Daoy (cell line): Measurements from ENCODE around the gene SNTG2. TPM values are rescaled to one million over a fixed set of nuclear protein-coding genes. Genes with fewer than 3 reads are reported as not detected.
"Not testable (repeated sequence)": the region's sequence is repeated elsewhere in the genome, so short reads cannot be mapped to it uniquely, and the experiment has no call there.

ENCODE experiments used
- DNase-seq: peaks from one replicate; pipeline ENCODE4 v3.0.0-alpha.2; 2015; ENCODE audit warnings: low read depth
- total RNA-seq: library from RNA; depleted of rRNA; stranded (reverse); fragments of >200 nt; shearing (Covaris generic); gene quantifications from 2 replicates; pipeline ENCODE4 v1.2.3, GENCODE V29; 2014; rRNA removed

SNTG2 gene
- not detected in 2 replicates for total RNA-seq

DNA sequence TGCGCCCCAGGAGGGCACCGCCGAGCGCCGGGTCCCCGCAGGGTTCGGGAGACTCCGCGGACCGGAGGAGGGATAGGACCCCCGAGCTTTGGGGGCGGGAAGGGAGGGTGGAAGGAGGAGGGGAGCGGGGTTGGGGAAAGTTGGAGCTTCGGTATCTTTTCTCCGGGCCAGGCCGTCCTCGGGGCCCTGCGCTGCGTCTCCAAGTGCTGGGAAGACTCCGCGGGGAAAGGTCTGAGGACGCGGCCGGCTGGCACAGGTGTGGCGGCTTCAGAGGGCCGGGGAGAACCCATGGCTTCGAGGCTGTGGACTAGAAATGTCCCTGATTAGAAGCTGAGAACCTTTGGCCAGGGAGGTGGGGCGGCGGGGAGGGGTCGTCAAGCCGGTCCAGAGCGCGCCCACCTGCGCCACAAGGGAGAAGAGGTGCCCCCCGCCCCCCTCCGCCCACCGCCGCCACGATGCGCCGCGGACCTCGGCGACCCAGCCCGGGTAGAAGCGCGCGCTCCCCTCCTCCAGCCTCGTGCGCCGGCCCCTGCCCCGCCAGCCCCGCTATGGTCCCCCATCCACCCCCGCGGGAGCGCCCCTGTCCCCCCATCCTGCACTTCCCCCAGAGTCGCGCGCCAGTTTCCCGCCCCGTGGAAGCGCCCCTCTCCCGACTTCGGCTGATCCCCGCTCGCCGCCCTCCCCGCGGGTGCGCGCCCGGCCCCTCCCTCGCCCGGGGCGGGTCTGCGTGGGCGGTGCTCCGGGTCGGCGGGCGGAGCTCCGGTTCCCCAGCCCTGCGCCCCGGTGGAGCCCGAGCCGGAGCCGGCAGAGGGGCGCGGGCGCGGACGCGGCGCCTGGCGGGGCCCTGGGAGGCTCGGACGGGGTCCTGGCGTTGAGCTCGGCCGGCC is at the start of gene SNTG2:
Gene SNTG2, plus strand, starts transcription at position 770 of the 887 bp plus-strand sequence. CDS start 148 bp downstream, outside the sequence.
- DNase-seq, result peak; percentile 67

DNA sequence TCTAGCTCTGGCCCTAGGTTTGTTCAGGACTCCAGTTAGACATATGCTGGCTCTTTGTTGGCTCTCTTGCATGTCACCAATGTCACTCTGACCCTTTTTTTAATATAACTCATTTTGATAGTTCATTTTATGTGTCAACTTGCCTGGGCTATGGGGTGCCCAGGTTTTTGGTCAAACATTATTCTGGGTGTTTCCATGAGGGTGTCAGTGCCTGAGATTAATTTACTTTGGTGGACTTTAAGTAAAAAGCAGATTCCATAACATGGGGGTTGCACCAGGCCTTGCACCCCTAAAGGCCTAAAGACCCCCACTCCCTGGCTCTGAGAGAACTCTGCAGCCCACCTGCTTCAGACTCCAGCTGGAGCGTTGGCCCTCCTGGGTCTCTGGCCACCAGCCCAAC is 48.1 kb upstream of the SNTG2 start:
- DNase-seq, result no peak

DNA sequence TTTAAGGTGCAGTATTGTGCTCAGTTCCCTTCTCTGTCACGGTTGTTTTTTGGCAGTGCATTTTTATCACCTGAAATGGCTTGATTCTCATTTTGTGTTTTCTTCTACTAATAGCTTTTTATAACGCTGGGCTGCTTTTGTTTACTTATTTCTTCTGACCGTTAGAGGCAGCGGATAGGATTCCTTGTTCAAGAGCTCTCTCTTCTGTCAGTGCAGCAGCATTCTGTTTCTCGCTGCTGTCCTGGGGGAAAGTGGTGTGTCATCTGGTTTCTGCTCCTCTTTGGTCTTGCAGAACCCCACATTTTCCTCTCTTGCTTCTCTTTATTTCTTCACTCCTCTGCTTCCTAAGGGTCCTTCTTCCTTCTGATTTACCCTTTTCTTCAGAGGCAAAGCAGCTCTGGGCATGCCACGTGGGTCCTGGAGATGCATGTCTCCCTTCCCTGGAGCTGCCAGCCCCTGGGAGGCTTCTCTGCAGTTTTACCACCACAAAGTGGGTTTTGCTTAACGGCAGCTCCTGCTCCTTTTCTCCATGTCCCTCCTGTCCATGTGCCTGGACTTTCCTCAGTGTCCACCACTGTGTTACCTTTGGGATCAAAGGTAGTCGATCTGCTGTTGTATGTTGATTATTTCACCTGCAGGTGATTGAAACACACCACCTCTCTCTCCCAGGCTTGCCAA is 47.3 kb upstream of the SNTG2 start:
- DNase-seq, result no peak

DNA sequence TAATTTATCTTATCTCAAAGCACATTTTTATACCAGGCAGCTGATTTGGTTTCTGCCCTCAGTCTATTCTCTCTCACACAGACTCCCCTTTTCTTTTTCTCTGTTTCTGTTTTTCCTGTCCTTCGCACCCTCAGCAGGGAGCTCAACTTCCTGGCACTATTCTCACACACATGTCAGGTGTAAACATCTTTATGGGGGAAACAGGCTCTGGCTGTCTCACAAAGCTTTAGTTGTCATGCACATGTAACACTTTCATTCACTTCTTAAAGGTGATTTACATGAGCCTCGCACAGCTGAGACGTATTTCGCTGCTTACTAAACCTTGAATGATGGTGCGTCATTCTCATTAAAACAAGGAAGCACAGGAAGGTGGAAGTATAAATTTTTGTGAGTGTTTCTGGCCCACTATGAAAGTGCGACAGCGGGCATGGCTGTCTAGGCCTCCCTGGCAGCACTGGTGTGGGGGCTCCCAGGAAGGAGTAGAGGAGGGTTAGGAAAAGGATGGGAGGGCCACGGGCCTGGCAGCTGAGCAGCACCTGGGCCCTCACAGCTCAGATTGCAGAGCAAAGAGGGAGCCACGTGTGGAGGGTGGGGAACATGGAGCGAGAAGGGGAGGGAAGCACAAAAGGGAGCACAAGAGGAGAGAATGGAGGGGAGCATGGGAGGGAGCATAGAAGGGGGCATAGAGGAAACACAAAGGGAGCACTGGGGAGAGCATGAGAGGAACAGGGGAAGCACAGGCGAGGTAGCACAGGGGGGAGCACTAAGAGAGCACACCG is 46.2 kb upstream of the SNTG2 start:
- DNase-seq, result no peak

DNA sequence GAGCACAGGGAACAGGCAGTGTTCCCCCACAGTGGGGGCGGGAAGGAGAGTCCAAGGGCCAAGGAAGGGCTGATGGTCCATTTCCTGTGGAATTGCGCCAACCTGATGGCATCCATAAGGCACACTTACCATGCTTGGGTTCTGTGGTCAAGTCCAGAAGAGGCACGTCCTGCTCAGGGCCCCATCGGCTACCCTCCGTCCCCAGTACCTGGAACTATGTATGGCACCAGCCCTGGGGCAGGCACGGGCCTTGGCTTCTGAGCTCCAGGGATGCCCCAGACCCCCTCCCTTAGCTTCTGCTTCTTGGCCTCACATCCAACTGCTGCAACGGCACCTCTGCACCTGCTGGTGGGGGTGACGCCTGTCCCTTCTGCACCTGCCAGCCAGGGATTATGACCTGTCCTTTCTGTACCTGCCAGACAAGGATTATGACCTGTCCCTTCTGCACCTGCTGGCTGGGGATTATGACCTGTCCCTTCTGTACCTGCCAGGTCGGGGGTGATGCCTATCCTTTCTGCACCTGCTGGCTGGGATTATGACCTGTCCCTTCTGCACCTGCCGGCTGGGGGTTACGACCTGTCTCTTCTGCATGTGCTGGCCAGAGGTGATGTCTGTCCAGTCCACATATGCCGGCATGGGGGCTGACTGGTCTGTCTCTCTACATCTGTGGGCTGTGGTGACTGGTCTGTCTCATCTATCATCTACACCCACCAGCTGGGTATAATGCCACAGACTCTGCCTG is 45.4 kb upstream of the SNTG2 start:
- DNase-seq, result no peak

DNA sequence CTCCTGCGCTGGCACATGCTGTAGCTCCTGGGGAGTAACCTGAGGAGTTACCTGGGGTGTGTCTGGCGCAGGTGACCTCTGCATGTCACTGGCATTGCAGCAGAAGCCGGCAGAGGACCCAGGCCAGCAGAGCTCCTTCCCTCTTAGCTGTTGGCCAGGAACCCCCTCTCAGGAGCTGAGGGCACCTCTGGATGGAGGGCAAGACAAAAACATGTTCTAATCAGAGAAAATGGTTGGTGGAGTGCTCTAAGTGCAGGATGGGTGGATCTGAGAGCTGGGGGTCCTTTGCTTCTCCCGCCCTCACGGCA is 44.9 kb upstream of the SNTG2 start:
- no peak for DNase-seq

DNA sequence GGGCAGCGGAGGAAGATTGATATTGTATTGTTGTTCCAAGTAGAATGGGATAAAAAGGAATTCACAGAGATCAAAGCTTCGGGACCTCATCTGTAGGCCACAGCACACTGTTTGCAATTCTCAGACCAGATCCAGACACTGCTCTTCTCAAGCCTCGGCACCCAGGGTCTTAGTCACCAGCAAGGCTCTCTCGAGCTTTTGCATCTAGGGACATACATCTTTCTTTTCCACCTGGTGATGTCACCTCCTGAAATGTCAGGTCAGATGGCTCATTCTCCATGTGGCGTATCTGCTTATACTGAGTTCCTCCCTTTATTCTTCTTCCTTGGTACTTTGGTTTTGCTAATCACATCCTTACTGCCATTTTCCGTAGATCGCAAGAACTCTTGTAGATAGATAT is 42.9 kb upstream of the SNTG2 start:
- DNase-seq, result no peak

DNA sequence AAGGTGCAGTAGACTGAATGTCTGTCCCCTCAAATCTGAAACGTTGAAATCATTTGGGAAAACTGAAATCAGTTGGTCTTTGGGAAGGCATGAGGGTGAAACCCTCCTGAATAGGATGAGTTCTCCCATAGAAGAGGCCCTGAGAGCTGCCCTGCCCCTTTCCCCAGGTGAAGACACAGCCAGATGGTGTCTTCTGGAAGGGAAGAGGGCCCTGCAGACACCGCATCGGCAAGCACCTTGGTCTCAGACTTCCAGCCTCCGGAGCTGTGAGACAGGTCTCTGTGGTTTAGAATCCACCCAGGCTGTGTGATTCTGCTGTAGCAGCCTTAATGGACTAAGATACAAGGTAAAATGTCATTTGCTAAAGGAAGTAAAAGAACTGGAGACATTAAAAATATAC is 42.1 kb upstream of the SNTG2 start:
- DNase-seq, result no peak

DNA sequence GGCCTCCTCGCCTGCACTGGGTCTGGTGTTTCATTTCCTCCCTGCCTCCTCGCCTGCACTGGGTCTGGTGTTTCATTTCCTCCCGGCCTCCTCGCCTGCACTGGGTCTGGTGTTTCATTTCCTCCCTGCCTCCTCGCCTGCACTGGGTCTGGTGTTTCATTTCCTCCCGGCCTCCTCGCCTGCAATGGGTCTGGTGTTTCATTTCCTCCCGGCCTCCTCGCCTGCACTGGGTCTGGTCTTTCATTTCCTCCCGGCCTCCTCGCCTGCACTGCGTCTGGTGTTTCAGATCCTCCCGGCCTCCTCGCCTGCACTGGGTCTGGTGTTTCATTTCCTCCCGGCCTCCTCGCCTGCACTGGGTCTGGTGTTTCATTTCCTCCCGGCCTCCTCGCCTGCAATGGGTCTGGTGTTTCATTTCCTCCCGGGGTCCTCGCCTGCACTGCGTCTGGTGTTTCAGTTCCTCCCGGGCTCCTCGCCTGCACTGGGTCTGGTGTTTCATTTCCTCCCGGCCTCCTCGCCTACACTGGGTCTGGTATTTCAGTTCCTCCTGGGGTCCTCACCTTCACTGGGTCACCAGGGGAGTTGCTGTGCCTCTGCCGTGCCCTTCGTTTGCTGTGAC is 40.8 kb upstream of the SNTG2 start:
- not testable (repeated sequence) for DNase-seq

DNA sequence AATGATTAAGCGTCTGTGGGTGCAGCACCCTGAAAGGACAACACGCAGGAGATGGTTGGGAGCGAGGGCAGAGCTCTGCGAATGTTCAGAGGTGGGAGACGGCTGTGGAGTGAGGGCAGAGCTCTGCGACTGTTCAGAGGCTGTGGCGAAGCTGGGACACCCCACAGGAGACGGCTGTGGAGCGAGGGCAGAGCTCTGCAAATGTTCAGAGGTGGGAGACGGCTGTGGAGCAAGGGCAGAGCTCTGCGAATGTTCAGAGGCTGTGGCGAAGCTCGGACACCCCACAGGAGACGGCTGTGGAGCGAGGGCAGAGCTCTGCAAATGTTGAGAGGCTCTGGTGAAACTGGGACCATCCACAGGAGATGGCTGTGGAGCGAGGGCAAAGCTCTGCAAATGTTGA is 40.0 kb upstream of the SNTG2 start:
- no peak for DNase-seq

DNA sequence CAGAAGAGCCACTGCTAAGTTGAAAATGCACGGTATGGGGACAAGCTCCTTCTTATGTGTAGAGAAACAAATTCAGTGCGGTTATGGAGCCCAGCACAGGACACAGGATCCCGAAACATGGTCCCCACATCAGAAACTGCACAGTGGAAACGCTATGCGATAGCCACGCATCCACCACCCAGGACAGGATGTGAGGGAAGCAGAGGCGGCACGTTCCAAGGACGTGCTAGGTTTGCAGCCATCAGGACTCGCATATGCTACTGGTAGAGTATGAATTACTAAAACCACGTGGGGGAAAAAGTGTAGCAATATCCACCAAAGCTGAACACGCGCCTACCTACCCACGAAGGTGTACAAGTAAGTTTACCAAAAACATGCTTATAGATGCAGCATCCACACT is 34.7 kb upstream of the SNTG2 start:
- no peak for DNase-seq

DNA sequence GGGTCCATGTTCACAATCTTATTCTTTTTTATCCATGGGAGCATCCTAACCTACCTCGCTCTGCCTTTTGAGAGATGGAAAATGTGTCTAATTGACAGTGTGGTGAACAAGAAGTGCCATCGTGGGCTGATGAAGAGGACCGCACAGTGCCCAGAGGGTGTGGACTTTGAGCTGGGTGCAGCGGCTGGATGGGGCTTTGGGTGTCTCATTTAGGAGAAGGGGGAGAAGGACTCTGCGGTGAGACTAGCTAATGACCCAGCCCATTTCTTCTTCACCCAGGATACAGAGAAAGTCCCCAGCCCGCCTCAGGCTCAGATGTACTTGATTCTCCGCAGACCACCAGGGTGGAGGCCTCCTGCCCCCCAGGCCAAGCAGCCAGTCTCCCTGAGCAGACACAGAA is 33.7 kb upstream of the SNTG2 start:
- no peak for DNase-seq

DNA sequence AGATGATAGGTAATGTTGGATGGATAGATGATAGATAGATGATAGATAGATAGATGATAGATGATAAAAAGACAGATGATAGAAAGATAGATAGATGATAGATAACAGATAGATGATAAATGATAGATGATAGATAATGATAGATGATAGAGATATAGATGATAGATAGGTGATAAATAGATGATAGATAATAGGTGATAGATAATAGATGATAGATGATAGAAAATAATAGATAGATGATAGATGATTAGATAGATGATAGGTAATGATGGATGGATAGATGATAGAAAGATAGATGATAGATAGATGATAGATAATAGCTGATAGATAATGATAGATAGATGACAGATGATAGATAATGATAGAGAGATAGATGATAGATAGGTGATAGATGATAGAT is 31.0 kb upstream of the SNTG2 start:
- no peak for DNase-seq

DNA sequence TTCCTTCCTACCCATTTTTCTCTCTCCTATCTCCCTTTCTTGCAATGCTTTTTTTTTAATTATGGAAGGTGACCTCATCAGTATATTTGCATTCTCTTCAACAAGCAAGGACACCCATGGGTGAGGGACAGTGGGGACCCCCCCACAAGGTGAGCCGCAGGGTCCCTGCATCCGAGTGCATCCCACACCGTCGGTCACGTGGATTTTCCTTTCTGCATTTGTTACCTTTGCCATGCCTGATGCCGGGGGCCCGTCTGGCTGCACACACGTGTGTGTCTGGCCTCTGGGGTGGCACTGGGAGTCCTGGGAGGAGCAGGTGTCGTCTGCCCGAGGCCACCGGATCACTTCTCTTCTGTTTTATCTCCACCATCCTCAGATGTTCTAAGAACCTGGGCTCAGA is 30.1 kb upstream of the SNTG2 start:
- no peak for DNase-seq

DNA sequence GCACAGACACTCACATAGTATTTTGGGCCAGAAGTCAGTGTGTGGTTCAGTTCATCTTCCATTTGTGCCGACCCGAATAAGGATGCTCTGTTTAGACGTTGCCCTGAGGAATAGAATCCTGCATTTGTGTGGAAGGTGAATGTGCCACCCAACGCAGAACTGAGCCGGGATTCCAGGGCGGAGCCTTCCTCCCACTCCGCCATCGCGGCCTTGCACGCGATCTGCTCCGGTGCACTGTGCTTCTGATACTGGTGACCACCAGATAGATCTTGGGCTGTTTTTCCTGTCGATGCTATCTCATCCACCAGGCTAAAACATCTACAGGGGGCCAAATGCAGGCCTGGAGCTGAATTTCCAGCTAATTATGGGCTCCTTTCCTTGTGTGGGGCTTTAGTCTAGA is 29.6 kb upstream of the SNTG2 start:
- no peak for DNase-seq

DNA sequence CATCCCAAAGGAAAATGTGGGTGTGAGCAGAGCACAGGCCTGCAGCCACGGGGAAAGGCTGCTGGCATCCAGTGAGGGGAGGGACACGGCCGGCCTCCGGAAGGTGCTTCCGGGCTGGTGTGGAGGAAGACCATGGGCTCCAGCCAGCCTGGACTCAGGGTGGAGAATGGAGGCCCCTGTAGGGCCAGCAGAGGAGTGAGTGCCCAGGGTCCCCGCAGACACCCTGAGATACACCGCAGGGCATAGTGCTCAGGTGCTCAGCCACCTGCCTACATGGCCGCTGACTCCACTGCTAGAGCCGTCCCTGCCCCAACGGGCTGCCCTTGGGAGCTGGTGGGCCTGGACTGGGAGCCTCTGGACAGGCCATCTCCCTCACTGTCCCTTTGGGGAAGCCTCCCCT is 28.5 kb upstream of the SNTG2 start:
- DNase-seq, result no peak

DNA sequence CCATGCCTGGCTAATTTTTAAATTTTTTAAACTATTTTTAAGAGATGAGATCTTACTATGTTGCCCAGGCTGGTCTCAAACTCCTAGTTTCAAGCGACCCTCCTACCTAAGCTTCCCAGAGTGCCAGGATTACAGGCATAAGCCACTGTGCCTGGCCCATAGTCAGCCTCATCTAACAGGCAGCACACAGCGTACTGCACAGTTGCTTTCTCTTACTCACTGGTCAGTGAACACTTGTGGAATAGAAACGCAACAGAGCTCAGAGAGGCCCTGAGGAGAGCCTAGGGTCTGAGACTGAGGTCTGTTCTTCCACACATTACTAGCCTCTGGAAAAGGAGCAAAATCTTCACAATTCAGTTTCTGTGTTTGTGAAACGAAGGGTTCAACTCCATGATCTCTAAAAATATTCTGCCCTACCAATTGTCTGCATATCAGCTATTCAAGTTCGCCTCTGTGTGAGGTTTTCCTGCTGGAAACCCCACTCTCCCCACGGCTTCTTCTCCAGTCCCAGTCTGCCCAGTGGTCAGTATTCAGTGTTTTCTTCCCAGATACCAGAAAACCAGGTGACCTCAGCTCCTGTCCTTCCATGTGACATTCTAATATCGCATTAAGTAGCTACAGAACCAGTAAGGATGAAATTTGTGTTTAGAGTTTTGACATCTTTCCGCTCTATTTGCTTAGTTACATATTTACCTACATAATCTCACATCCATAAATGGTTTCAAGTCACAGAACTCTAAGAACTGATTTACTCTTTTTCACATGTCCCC is 26.6 kb upstream of the SNTG2 start:
- DNase-seq, result no peak

DNA sequence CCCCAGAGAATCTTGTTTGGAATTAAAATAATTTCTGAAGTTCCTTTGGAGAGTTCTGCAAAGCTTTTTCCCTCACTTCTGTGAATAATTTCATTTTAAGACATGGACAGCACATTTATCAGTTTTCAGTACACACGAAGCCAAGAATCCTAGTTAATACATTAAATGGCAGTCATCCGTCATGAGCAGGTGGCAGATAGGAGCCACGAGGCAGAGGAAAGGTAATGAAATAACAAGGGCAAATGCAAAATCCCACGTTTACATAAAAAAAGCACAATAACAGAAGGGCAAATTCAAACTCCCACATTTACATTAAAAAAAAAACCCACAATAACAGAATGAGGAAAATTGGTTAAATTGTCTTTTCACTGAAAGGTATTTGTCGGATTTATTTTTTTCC is 25.9 kb upstream of the SNTG2 start:
- no peak for DNase-seq

DNA sequence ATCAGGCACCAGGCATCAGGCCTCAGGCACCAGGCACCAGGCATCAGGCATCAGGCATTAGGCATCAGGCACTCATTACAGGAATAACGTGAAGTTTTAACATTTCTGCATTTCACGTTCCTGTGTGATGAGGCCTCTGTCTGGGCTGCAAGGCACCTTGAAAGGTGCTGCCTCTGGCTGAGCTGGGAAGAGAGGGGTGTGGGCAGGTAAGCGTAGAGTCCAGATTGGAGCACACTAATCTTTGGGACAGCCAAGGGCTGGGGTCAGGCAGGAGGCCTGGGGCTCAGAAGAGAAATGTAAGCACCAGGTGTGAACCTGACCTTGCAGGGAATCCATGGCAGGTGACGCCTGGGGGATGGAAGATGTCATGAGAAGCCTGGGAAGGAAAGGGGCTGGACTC is 25.3 kb upstream of the SNTG2 start:
- DNase-seq, result no peak

DNA sequence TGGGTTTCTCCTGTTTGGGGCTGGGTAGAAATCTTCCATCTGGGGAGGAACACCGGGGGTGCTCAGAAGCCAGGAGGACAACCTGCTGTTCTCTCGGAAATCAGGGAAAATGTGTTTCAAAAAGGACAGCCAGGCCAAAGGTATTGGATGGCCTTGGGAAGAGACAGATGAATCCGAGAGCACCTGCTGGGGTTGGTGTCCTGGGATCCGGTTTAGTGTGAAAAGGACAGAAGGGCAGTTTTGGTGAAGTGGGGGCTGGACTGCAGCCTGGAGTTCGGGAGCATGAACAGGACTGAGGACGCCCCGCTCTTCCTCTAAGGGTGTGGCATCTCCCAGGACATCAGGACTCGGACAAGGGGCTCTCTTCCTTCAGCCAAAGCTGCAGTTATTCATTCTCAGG is 24.9 kb upstream of the SNTG2 start:
- DNase-seq, result no peak
